CD4-positive, alpha-beta T cell treated with Interleukin-17A for 4 hours (primary cell): ENCODE data around the gene HS1BP3.

ENCODE experiments used
- DNase-seq: peaks from one replicate; pipeline ENCODE4 v3.0.0-alpha.2; 2020; ENCODE audit warnings: mixed read lengths

Gene HS1BP3

GRCh38 chr2:20580690-20581437, 70.0 kb downstream of the HS1BP3 start:
- no peak for DNase-seq

- no peak for DNase-seq
Measured at GRCh38 chr2:20579866-20580265, 71.0 kb downstream of the HS1BP3 start.

- no peak for DNase-seq
Measured at GRCh38 chr2:20578895-20579825, 71.7 kb downstream of the HS1BP3 start.

GRCh38 chr2:20578266-20578894, 72.5 kb downstream of the HS1BP3 start:
- no peak for DNase-seq

- no peak for DNase-seq
Measured at GRCh38 chr2:20577495-20578235, 73.2 kb downstream of the HS1BP3 start.

- DNase-seq: peak; percentile 33
Measured at GRCh38 chr2:20576598-20577115, 74.2 kb downstream of the HS1BP3 start.

- no peak for DNase-seq
Measured at GRCh38 chr2:20575935-20576597, 74.8 kb downstream of the HS1BP3 start.

- no peak for DNase-seq
Measured at GRCh38 chr2:20575414-20575813, 75.5 kb downstream of the HS1BP3 start.

GRCh38 chr2:20574930-20575329, 76.0 kb downstream of the HS1BP3 start:
- DNase-seq: no peak

- DNase-seq: no peak
Measured at GRCh38 chr2:20574423-20574911, 76.4 kb downstream of the HS1BP3 start.

GRCh38 chr2:20573620-20574422, 77.1 kb downstream of the HS1BP3 start:
- no peak for DNase-seq

GRCh38 chr2:20572221-20572620, 78.7 kb downstream of the HS1BP3 start:
- DNase-seq: no peak

GRCh38 chr2:20571644-20572215, 79.2 kb downstream of the HS1BP3 start:
- DNase-seq: no peak

GRCh38 chr2:20571231-20571630, 79.7 kb downstream of the HS1BP3 start:
- no peak for DNase-seq

- DNase-seq: no peak
Measured at GRCh38 chr2:20570249-20570648, 80.6 kb downstream of the HS1BP3 start.

- no peak for DNase-seq
Measured at GRCh38 chr2:20569464-20570223, 81.3 kb downstream of the HS1BP3 start.

- no peak for DNase-seq
Measured at GRCh38 chr2:20568501-20569463, 82.1 kb downstream of the HS1BP3 start.

- DNase-seq: no peak
Measured at GRCh38 chr2:20567926-20568179, 83.0 kb downstream of the HS1BP3 start.
